ENCODE data around the gene RENBP. TPM values are rescaled to one million over a fixed set of nuclear protein-coding genes. Genes with fewer than 3 reads are reported as not detected.

The RENBP gene
- total and polyA plus RNA-seq, 12 donors = 5.4 to 69.6 (median 26.1) TPM

GRCh38 chrX:153908219-153908860 is 36.1 kb downstream of the RENBP start:
- no peak for TF ChIP-seq CTCF (IDR thresholded peaks at IDR 0.05)
- H3K27me3 ChIP-seq = peaks cover 23% of the 10 kb centered on the region
- no peaks in the 10 kb centered on the region for H3K36me3 ChIP-seq (replicated peaks in 1 of 2)
- no peak overlapping the region for H3K27ac ChIP-seq
- 87 to 93% (median 91%) methylated on average over 5 to 23 of the region's 23 CpGs for WGBS, 4 donors
- DNase-seq = no peak
- H3K9me3 ChIP-seq (replicated peaks in 1 of 3) = no peaks in the 10 kb centered on the region
- H3K4me1 ChIP-seq (replicated peaks in 1 of 2) = no peaks in the 10 kb centered on the region
- H3K4me3 ChIP-seq = no peak overlapping the region
- intact Hi-C loops (cut with DNase I) = no loop called here

GRCh38 chrX:153907456-153907855 is 37.0 kb downstream of the RENBP start:
- H3K27ac ChIP-seq = no peak overlapping the region
- TF ChIP-seq POLR2A (IDR thresholded peaks at IDR 0.05) = no peak
- TF ChIP-seq CTCF (IDR thresholded peaks at IDR 0.05) = no peak
- intact Hi-C loops (cut with DNase I) = no loop called here
- DNase-seq = peak in 1 of 7 donors; percentile 12
- H3K4me1 ChIP-seq (replicated peaks in 1 of 2) = no peaks in the 10 kb centered on the region
- no peaks in the 10 kb centered on the region for H3K36me3 ChIP-seq (replicated peaks in 1 of 2)
- WGBS, 4 donors = 78 to 82% methylated on average over 12 of the region's 12 CpGs; no CpG with 5 or more reads in 2 of the 4 donors
- peaks cover 22% of the 10 kb centered on the region for H3K27me3 ChIP-seq
- H3K9me3 ChIP-seq (replicated peaks in 1 of 3) = no peaks in the 10 kb centered on the region
- H3K4me3 ChIP-seq = no peak overlapping the region

- H3K4me1 ChIP-seq (replicated peaks in 1 of 2) = no peaks in the 10 kb centered on the region
- 62 to 79% (median 75%) methylated on average over 11 to 27 of the region's 27 CpGs; no CpG with 5 or more reads in 1 of the 4 donors for WGBS, 4 donors
- H3K27me3 ChIP-seq = peaks cover 17% of the 10 kb centered on the region
- H3K27ac ChIP-seq = no peak overlapping the region
- intact Hi-C loops (cut with DNase I) = no loop called here
- TF ChIP-seq POLR2A (IDR thresholded peaks at IDR 0.05) (no peak), CTCF (IDR thresholded peaks at IDR 0.05) (no peak)
- no peaks in the 10 kb centered on the region for H3K9me3 ChIP-seq (replicated peaks in 1 of 3)
- H3K4me3 ChIP-seq = no peak overlapping the region
- peak in 1 of 7 donors; percentile 13 for DNase-seq
- no peaks in the 10 kb centered on the region for H3K36me3 ChIP-seq (replicated peaks in 1 of 2)
These were observed 38.1 kb downstream of the RENBP start for GRCh38 chrX:153906126-153906917.

GRCh38 chrX:153905481-153906095 is 38.9 kb downstream of the RENBP start:
- DNase-seq = peak in 1 of 7 donors; percentile 21
- no peaks in the 10 kb centered on the region for H3K9me3 ChIP-seq (replicated peaks in 1 of 3)
- H3K36me3 ChIP-seq (replicated peaks in 1 of 2) = no peaks in the 10 kb centered on the region
- H3K27ac ChIP-seq = no peak overlapping the region
- intact Hi-C loops (cut with DNase I) = no loop called here
- no peak overlapping the region for H3K4me3 ChIP-seq
- peaks cover 14% of the 10 kb centered on the region for H3K27me3 ChIP-seq
- no peaks in the 10 kb centered on the region for H3K4me1 ChIP-seq (replicated peaks in 1 of 2)
- 87 to 97% (median 91%) methylated on average over 12 to 32 of the region's 32 CpGs; no CpG with 5 or more reads in 1 of the 4 donors for WGBS, 4 donors
- TF ChIP-seq CTCF (IDR thresholded peaks at IDR 0.05) (no peak), POLR2A (IDR thresholded peaks at IDR 0.05) (no peak)
